Gastroesophageal sphincter (tissue), 4 donors: ENCODE measurements around the gene NFKB1. TPM values are rescaled to one million over a fixed set of nuclear protein-coding genes. Genes with fewer than 3 reads are reported as not detected.

Source experiments
- ATAC-seq: fragments of 150-250 bp; one replicate; pipeline ENCODE4 v1.9.1; 2016; ENCODE audit warnings: mild to moderate bottlenecking, moderate library complexity
- H3K27ac ChIP-seq, 4 donors: fragments of 200-600 bp; sonication (generic) in 3 of 4; 1 replicate in 3 of 4; 2 replicates in 1 of 4; pipeline ENCODE4 v1.5.1; 2016 to 2019
- H3K27me3 ChIP-seq: fragments of 200-600 bp; sonication (generic); one replicate; pipeline ENCODE4 v1.5.1; 2019
- H3K36me3 ChIP-seq, 2 donors: fragments of 200-600 bp; sonication (generic); one replicate each; pipeline ENCODE4 v1.5.1; 2019; ENCODE audit warnings: control low read depth in 1 of 2
- H3K4me1 ChIP-seq, 3 donors: fragments of 200-600 bp; sonication (generic); 1 replicate in 2 of 3; 2 replicates in 1 of 3; pipeline ENCODE4 v1.5.1; 2016 to 2019; ENCODE audit warnings: control low read depth in 2 of 3
- H3K4me3 ChIP-seq, 2 donors: fragments of 200-600 bp; sonication (generic); one replicate each; pipeline ENCODE4 v1.5.1; 2019; ENCODE audit warnings: mild to moderate bottlenecking in 1 of 2, moderate library complexity in 1 of 2
- H3K9me3 ChIP-seq, 3 donors: fragments of 200-600 bp; sonication (generic); one replicate each; pipeline ENCODE4 v1.5.1; 2017 to 2019; ENCODE audit warnings: control low read depth in 2 of 3
- CTCF ChIP-seq, 4 experiments: fragments of 200-600 bp in 2 of 4; fragments of 450-650 bp in 2 of 4; sonication (generic) in 1 of 4; IDR thresholded peaks; one replicate each; pipeline ENCODE4 v1.5.1; 2017 to 2019; ENCODE audit warnings: antibody characterized with exemption in 4 of 4, mild to moderate bottlenecking in 2 of 4, moderate library complexity in 2 of 4
- EP300 ChIP-seq: sonication (generic); formaldehyde crosslinking; IDR thresholded peaks from one replicate; pipeline ENCODE4 v1.6.1; 2017; ENCODE audit warnings: antibody characterized with exemption, mild to moderate bottlenecking
- POLR2A ChIP-seq, 2 donors: fragments of 450-650 bp; IDR thresholded peaks; one replicate each; pipeline ENCODE4 v1.6.1; 2017; ENCODE audit warnings: antibody characterized with exemption in 2 of 2, mild to moderate bottlenecking in 2 of 2, moderate library complexity in 1 of 2
- POLR2AphosphoS5 ChIP-seq: sonication (generic); formaldehyde crosslinking; IDR thresholded peaks from one replicate; pipeline ENCODE4 v1.6.1; 2017; ENCODE audit warnings: antibody characterized with exemption
- WGBS, 2 donors: methylation state at CpG; one replicate each; pipeline ENCODE4 v1.1.5; 2018; ENCODE audit warnings: low coverage in 1 of 2; 5-methylcytosine and 5-hydroxymethylcytosine counted together
- total RNA-seq, 4 donors: library from RNA; depleted of rRNA; stranded (reverse); fragments of >200 nt; gene quantifications; one replicate each; pipeline ENCODE4 v1.1.0, GENCODE V29; 2016

NFKB1 gene
- total RNA-seq, 4 donors from 2014 or later, result 27.6 to 50.1 (median 43.8) TPM

GRCh38 chr4:102596532-102596931 lies 95.4 kb downstream of the NFKB1 start:
- Histone ChIP-seq H3K36me3 (peaks cover 9 to 86% of the 10 kb centered on the region in 2 donors), H3K4me3 (no peak overlapping the region), H3K4me1 (no peaks in the 10 kb centered on the region), H3K9me3 (no peaks in the 10 kb centered on the region), H3K27ac (no peak overlapping the region), H3K27me3 (no peaks in the 10 kb centered on the region)
- no peak for ATAC-seq
- TF ChIP-seq EP300 (no peak), CTCF (IDR thresholded peaks at IDR 0.05) (no peak), POLR2AphosphoS5 (no peak), POLR2A (IDR thresholded peaks at IDR 0.05) (no peak)
- 77 to 93% methylated on average over 4 of the region's 4 CpGs for WGBS, 2 donors

GRCh38 chr4:102598086-102598761 lies 97.1 kb downstream of the NFKB1 start:
- Histone ChIP-seq H3K9me3 (no peaks in the 10 kb centered on the region), H3K4me1 (no peaks in the 10 kb centered on the region), H3K36me3 (peaks cover 9 to 96% of the 10 kb centered on the region in 2 donors), H3K27ac (no peak overlapping the region), H3K4me3 (no peak overlapping the region), H3K27me3 (no peaks in the 10 kb centered on the region)
- no peak for ATAC-seq
- 38 to 83% methylated on average over 1 of the region's 1 CpG for WGBS, 2 donors
- TF ChIP-seq EP300, result no peak
- no peak for TF ChIP-seq CTCF (IDR thresholded peaks at IDR 0.05)
- TF ChIP-seq POLR2AphosphoS5, result no peak
- no peak for TF ChIP-seq POLR2A (IDR thresholded peaks at IDR 0.05)

GRCh38 chr4:102598762-102599374 lies 97.7 kb downstream of the NFKB1 start:
- 81 to 86% methylated on average over 4 to 6 of the region's 6 CpGs for WGBS, 2 donors
- no peak overlapping the region for H3K4me3 ChIP-seq
- ATAC-seq, result no peak
- H3K36me3 ChIP-seq, result peaks cover 9 to 98% of the 10 kb centered on the region in 2 donors
- no peaks in the 10 kb centered on the region for H3K9me3 ChIP-seq
- H3K27me3 ChIP-seq, result no peaks in the 10 kb centered on the region
- no peak overlapping the region for H3K27ac ChIP-seq
- H3K4me1 ChIP-seq, result no peaks in the 10 kb centered on the region
- no peak for TF ChIP-seq CTCF (IDR thresholded peaks at IDR 0.05)
- no peak for TF ChIP-seq EP300
- TF ChIP-seq POLR2A (IDR thresholded peaks at IDR 0.05), result no peak
- TF ChIP-seq POLR2AphosphoS5, result no peak

GRCh38 chr4:102599455-102599854 lies 98.3 kb downstream of the NFKB1 start:
- WGBS, 2 donors, result 71 to 87% methylated on average over 3 to 4 of the region's 4 CpGs
- Histone ChIP-seq H3K27me3 (no peaks in the 10 kb centered on the region), H3K4me3 (no peak overlapping the region), H3K36me3 (peaks cover 9 to 100% of the 10 kb centered on the region in 2 donors), H3K9me3 (no peaks in the 10 kb centered on the region), H3K27ac (no peak overlapping the region), H3K4me1 (no peaks in the 10 kb centered on the region)
- ATAC-seq, result no peak
- no peak for TF ChIP-seq POLR2A (IDR thresholded peaks at IDR 0.05)
- no peak for TF ChIP-seq EP300
- no peak for TF ChIP-seq POLR2AphosphoS5
- no peak for TF ChIP-seq CTCF (IDR thresholded peaks at IDR 0.05)

- Histone ChIP-seq H3K9me3 (no peaks in the 10 kb centered on the region), H3K4me1 (no peaks in the 10 kb centered on the region), H3K27ac (no peak overlapping the region), H3K4me3 (no peak overlapping the region), H3K36me3 (peaks cover 9 to 100% of the 10 kb centered on the region in 2 donors), H3K27me3 (no peaks in the 10 kb centered on the region)
- TF ChIP-seq EP300, result no peak
- no peak for ATAC-seq
- 88 to 97% methylated on average over 3 of the region's 3 CpGs for whole genome bisulfite sequencing, 2 donors
These were observed 98.7 kb downstream of the NFKB1 start for GRCh38 chr4:102599886-102600285.
